ENCODE results near the gene KRT33A.

Gene KRT33A

GRCh38 chr17:41301916-41302901 is 48.4 kb downstream of the KRT33A start, which contains the start of gene KRTAP29-1:
Gene KRTAP29-1, minus strand, starts transcription at chr17:41302851. Its CDS starts 0 bp downstream, at chr17:41302851.
- no peak for DNase-seq (ENCODE audit: low read depth)

- DNase-seq (ENCODE audit: low read depth) = no peak
These were observed 49.3 kb downstream of the KRT33A start for GRCh38 chr17:41301204-41301790.

GRCh38 chr17:41298458-41299135 is 52.0 kb downstream of the KRT33A start:
- no peak for DNase-seq (ENCODE audit: low read depth)

- DNase-seq (ENCODE audit: low read depth) = no peak
These were observed 53.8 kb downstream of the KRT33A start for GRCh38 chr17:41296846-41297245.
